MCF 10A (cell line): ENCODE results near the gene ECPAS. TPM values are rescaled to one million over a fixed set of nuclear protein-coding genes. Genes with fewer than 3 reads are reported as not detected.

Experiments
- BruUV-seq: library from RNA; stranded (reverse); fragments of 400-500 nt; replicated peaks from 2 replicates; lab custom pipeline; 2021; lab: Mats Ljungman, UMichigan
- CTCF ChIA-PET: fragments of 300-600 bp; sonication (Branson Sonifier 250); formaldehyde crosslinking; extraction: SDS; loops from one replicate; lab custom pipeline; 2021; ENCODE audit warnings: antibody characterized with exemption, inconsistent platforms; lab: Yijun Ruan, JAX
- POLR2A ChIA-PET: fragments of 300-600, 350-650 bp; sonication (Branson Sonifier 250); formaldehyde crosslinking; extraction: SDS; loops from one replicate; lab custom pipeline; 2020; ENCODE audit warnings: antibody characterized with exemption, inconsistent platforms; lab: Yijun Ruan, JAX
- DNase-seq: peaks from one replicate; pipeline ENCODE4 v3.0.0-alpha.2; 2018; ENCODE audit not compliant: unreplicated experiment
- H3K27ac Mint-ChIP-seq: one replicate; pipeline ENCODE4 v1.8.0; 2022; ENCODE audit warnings: mild to moderate bottlenecking, low read depth, mixed read lengths; ENCODE audit not compliant: unreplicated experiment
- H3K27me3 Mint-ChIP-seq: one replicate; pipeline ENCODE4 v1.8.0; 2022; ENCODE audit warnings: mixed read lengths; ENCODE audit not compliant: insufficient read depth, unreplicated experiment
- H3K36me3 Mint-ChIP-seq: one replicate; pipeline ENCODE4 v1.8.0; 2022; ENCODE audit warnings: mild to moderate bottlenecking, moderate library complexity, mixed read lengths; ENCODE audit not compliant: insufficient read depth, unreplicated experiment
- H3K4me1 Mint-ChIP-seq: one replicate; pipeline ENCODE4 v1.8.0; 2022; ENCODE audit warnings: mixed read lengths; ENCODE audit not compliant: insufficient read depth, unreplicated experiment
- H3K4me3 Mint-ChIP-seq: one replicate; pipeline ENCODE4 v1.8.0; 2022; ENCODE audit warnings: mild to moderate bottlenecking, moderate library complexity, mixed read lengths; ENCODE audit not compliant: unreplicated experiment
- H3K9me3 Mint-ChIP-seq: one replicate; pipeline ENCODE4 v1.8.0; 2022; ENCODE audit warnings: mixed read lengths; ENCODE audit not compliant: unreplicated experiment
- intact Hi-C: fragments of 100-400 bp; cut with micrococcal nuclease; formaldehyde crosslinking; loops from 2 replicates; pipeline ENCODE4 v1.14.1; 2022
- total RNA-seq: library from RNA; stranded (reverse); gene quantifications from 2 replicates; pipeline ENCODE4 v1.2.3, GENCODE V29; 2022
- TF ChIP-seq, protein P1 (sequence below): fragments of 200-600 bp; IDR thresholded peaks from one replicate; pipeline ENCODE4 v1.8.0; 2022; ENCODE audit warnings: antibody characterized with exemption, mild to moderate bottlenecking; ENCODE audit not compliant: unreplicated experiment

The ECPAS gene
- total RNA-seq, 1 experiment from 2014 or later = 152 TPM

DNA sequence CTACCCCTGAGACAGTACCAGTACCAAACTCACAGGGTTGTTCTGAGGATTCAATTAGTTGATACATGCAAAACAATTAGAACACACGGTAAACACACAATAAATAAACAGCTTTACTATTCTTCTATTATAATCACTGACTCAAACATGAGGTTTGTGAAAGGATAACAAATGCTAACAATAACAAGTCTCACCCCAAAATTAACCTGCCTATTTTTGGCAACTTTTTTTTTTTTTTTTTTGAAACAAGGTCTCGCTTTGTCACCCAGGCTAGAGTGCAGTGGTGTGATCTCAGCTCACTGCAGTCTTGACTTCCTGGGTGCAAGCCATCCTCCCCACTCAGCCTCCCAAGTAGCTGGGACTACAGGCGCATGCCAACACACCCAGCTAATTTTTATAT lies 6.5 kb downstream of the ECPAS start:
- no peaks in the 10 kb centered on the region for H3K27me3 Mint-ChIP-seq
- intact Hi-C loops = no loop called here
- no peaks in the 10 kb centered on the region for H3K36me3 Mint-ChIP-seq

DNA sequence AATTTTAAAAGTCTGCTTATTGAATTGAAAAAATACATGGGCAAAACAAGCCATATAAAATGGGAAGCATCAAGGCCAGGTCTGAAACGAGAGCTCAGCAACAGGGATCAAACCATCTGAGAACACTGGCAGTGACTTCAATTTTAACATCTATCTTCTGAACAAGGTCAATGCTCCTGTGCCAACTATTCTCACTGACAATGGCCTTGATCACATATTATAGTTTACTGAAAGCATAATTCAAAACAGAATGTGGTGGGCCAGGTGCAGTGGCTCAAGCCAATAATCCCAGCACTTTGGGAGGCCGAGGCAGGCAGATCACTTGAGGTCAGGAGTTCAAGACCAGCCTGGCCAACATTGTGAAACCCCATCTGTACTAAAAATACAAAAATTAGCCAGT lies 9.0 kb downstream of the ECPAS start:
- Mint-ChIP-seq H3K27me3 (no peaks in the 10 kb centered on the region), H3K4me1 (peaks cover 25% of the 10 kb centered on the region), H3K9me3 (no peaks in the 10 kb centered on the region), H3K36me3 (peaks cover 7% of the 10 kb centered on the region), H3K4me3 (no peak overlapping the region), H3K27ac (peak overlapping the region; percentile 24)
- TF ChIP-seq, protein P1, sequence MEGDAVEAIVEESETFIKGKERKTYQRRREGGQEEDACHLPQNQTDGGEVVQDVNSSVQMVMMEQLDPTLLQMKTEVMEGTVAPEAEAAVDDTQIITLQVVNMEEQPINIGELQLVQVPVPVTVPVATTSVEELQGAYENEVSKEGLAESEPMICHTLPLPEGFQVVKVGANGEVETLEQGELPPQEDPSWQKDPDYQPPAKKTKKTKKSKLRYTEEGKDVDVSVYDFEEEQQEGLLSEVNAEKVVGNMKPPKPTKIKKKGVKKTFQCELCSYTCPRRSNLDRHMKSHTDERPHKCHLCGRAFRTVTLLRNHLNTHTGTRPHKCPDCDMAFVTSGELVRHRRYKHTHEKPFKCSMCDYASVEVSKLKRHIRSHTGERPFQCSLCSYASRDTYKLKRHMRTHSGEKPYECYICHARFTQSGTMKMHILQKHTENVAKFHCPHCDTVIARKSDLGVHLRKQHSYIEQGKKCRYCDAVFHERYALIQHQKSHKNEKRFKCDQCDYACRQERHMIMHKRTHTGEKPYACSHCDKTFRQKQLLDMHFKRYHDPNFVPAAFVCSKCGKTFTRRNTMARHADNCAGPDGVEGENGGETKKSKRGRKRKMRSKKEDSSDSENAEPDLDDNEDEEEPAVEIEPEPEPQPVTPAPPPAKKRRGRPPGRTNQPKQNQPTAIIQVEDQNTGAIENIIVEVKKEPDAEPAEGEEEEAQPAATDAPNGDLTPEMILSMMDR = no peak
- no TSS peak for BruUV-seq
- ChIA-PET CTCF (interaction anchor here (0.6 kb wide), 1 partner anchor 1862 kb away, joined by 4 read pairs; no protein-coding TSS in a partner anchor), POLR2A (interaction anchor here (1.0 kb wide), 1 partner anchor 13 kb away, joined by 4 read pairs; no protein-coding TSS in a partner anchor)
- intact Hi-C loops = no loop called here
- no peak for DNase-seq

More for the DNA sequence above, 6.5 kb downstream of the ECPAS start:
- CTCF ChIA-PET = interaction anchor here (0.6 kb wide), 1 partner anchor 85 kb away, joined by 5 read pairs; no protein-coding TSS in a partner anchor
- Mint-ChIP-seq H3K4me1 (peaks cover 24% of the 10 kb centered on the region), H3K9me3 (no peaks in the 10 kb centered on the region), H3K4me3 (no peak overlapping the region), H3K27ac (peak overlapping the region; percentile 44)
- POLR2A ChIA-PET = interaction anchor here (0.6 kb wide), 1 partner anchor 873 kb away, joined by 3 read pairs; no protein-coding TSS in a partner anchor
- TF ChIP-seq, protein P1 = no peak
- no TSS peak for BruUV-seq
- no peak for DNase-seq

DNA sequence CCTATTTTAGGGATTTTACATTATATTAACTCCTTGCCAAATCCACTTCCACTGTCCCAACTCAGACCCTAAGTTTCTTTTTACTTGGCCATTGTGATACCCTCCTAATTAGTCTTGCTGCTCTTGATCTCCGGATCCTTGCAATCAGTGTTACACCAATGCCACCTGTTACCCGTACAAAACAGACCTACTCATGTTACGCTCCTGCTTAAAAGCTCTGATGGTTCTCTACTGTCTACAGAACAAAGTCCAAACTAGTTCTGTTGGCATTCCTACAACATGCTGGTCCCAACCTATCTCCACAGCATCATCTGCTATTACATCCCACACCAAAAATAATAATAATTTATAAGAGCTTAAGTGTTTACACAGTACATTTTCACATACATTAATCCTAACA lies 9.8 kb downstream of the ECPAS start:
- H3K36me3 Mint-ChIP-seq = peaks cover 7% of the 10 kb centered on the region
- no peak overlapping the region for H3K4me3 Mint-ChIP-seq
- CTCF ChIA-PET = no interaction called here
- BruUV-seq = no TSS peak
- POLR2A ChIA-PET = interaction anchor here (1.0 kb wide), 1 partner anchor 12 kb away, joined by 4 read pairs; no protein-coding TSS in a partner anchor
- DNase-seq = no peak
- no peaks in the 10 kb centered on the region for H3K27me3 Mint-ChIP-seq
- H3K9me3 Mint-ChIP-seq = no peaks in the 10 kb centered on the region
- peak overlapping the region; percentile 24 for H3K27ac Mint-ChIP-seq
- TF ChIP-seq, protein P1 = no peak
- H3K4me1 Mint-ChIP-seq = peaks cover 25% of the 10 kb centered on the region
- intact Hi-C loops = no loop called here

DNA sequence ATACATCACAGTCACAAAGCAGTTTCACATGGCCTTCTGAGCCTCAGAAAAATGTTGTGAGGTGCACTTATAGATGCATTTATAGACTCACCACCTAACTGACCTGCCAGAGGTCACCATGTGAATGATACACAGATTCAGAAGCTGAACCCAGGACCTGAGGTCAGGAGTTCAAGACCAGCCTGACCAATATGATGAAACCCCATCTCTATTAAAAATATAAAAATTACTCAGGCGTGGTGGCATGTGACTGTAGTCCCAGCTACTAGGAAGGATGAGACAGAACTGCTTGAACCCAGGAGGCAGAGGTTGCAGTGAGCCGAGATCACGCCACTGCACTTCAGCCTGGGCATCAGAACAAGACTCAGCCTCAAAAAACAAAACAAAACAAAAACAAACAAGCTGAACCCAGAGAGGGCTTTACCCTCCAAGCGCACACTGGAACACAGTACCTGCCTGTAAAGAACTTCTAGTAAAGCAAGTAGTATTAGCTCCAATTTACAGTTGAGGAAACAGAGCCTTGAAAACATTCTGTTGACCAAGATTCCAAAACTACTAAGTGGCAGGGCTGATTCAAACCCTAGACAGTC lies 16.3 kb downstream of the ECPAS start:
- Mint-ChIP-seq H3K36me3 (peaks cover 16% of the 10 kb centered on the region), H3K27me3 (no peaks in the 10 kb centered on the region), H3K9me3 (no peaks in the 10 kb centered on the region), H3K4me1 (peaks cover 16% of the 10 kb centered on the region), H3K4me3 (no peak overlapping the region), H3K27ac (no peak overlapping the region)
- TF ChIP-seq, protein P1 = no peak
- intact Hi-C loops = no loop called here
- no peak for DNase-seq
- ChIA-PET CTCF (interaction anchor here (0.7 kb wide), 1 partner anchor 894 kb away, joined by 3 read pairs; no protein-coding TSS in a partner anchor), POLR2A (interaction anchor here (0.6 to 1.1 kb wide), 4 partner anchors 8 to 57 kb away, joined by 3 to 5 read pairs (median 4); partner anchors contain the start of gene ZNF483)
- BruUV-seq = no TSS peak
